SK-N-SH treated with all-trans-retinoic acid at 6 μM for 48 hours (cell line): ENCODE results near the gene SYVN1.
A peak's percentile ranks its signal among the peaks of the same experiment; 100 is the strongest.

ENCODE experiments used
- ATAC-seq: fragments of 200-7000 bp; cut with Tn5 transposase; 3 replicates; pipeline ENCODE4 v1.9.1; 2020; ENCODE audit warnings: mild to moderate bottlenecking, moderate library complexity
- ARNTL ChIP-seq: fragments of 450-650 bp; formaldehyde crosslinking; IDR thresholded peaks from 2 replicates; pipeline ENCODE4 v1.5.0; 2020; ENCODE audit warnings: low read depth, mild to moderate bottlenecking, moderate library complexity, borderline replicate concordance
- BACH2 ChIP-seq: fragments of 250-450 bp; sonication (Bioruptor Pico); IDR thresholded peaks from 2 replicates; pipeline ENCODE4 v1.9.0; 2021; ENCODE audit warnings: mild to moderate bottlenecking, borderline replicate concordance
- CSDC2 ChIP-seq: fragments of 250-450 bp; sonication (Bioruptor Pico); IDR thresholded peaks from 2 replicates; pipeline ENCODE4 v1.5.0; 2020; ENCODE audit warnings: mild to moderate bottlenecking, moderate library complexity
- ESRRG ChIP-seq: fragments of 250-450 bp; sonication (Bioruptor Pico); IDR thresholded peaks from 2 replicates; pipeline ENCODE4 v1.6.1; 2021; ENCODE audit warnings: mild to moderate bottlenecking
- GLIS3 ChIP-seq: fragments of 250-450 bp; sonication (Bioruptor Pico); IDR thresholded peaks from 2 replicates; pipeline ENCODE4 v1.5.0; 2020; ENCODE audit warnings: mild to moderate bottlenecking, moderate library complexity
- ISL1 ChIP-seq: fragments of 250-450 bp; sonication (Bioruptor Pico); IDR thresholded peaks from 2 replicates; pipeline ENCODE4 v2.1.2; 2022; ENCODE audit warnings: mild to moderate bottlenecking, moderate library complexity
- OSR1 ChIP-seq: fragments of 250-450 bp; sonication (Bioruptor Pico); IDR thresholded peaks from 2 replicates; pipeline ENCODE4 v1.8.0; 2022; ENCODE audit warnings: moderate library complexity, mild to moderate bottlenecking, inconsistent platforms
- PATZ1 ChIP-seq: fragments of 250-450 bp; sonication (Bioruptor Pico); IDR thresholded peaks from 2 replicates; pipeline ENCODE4 v1.8.0; 2020; ENCODE audit warnings: mild to moderate bottlenecking, moderate library complexity, borderline replicate concordance
- POU6F1 ChIP-seq: fragments of 250-450 bp; sonication (Bioruptor Pico); IDR thresholded peaks from 2 replicates; pipeline ENCODE4 v1.8.0; 2021; ENCODE audit warnings: low read depth, mild to moderate bottlenecking, moderate library complexity, borderline replicate concordance
- PPARA ChIP-seq: fragments of 250-450 bp; sonication (Bioruptor Pico); IDR thresholded peaks from 2 replicates; pipeline ENCODE4 v1.5.0; 2020; ENCODE audit warnings: mild to moderate bottlenecking, borderline replicate concordance
- RARB ChIP-seq: fragments of 250-450 bp; sonication (Bioruptor Pico); IDR thresholded peaks from 2 replicates; pipeline ENCODE4 v1.8.0; 2021; ENCODE audit warnings: mild to moderate bottlenecking, moderate library complexity
- SNAI2 ChIP-seq: fragments of 250-450 bp; sonication (Bioruptor Pico); IDR thresholded peaks from 2 replicates; pipeline ENCODE4 v1.5.0; 2020; ENCODE audit warnings: mild to moderate bottlenecking, moderate library complexity
- TCF4 ChIP-seq: fragments of 250-450 bp; sonication (Bioruptor Pico); IDR thresholded peaks from 2 replicates; pipeline ENCODE4 v1.8.0; 2021; ENCODE audit warnings: mild to moderate bottlenecking, moderate library complexity, borderline replicate concordance
- TOX ChIP-seq: fragments of 250-450 bp; sonication (Bioruptor Pico); IDR thresholded peaks from 2 replicates; pipeline ENCODE4 v1.8.0; 2021; ENCODE audit warnings: mild to moderate bottlenecking, moderate library complexity, borderline replicate concordance
- TSHZ2 ChIP-seq: fragments of 250-450 bp; sonication (Bioruptor Pico); IDR thresholded peaks from 2 replicates; pipeline ENCODE4 v1.5.0; 2020; ENCODE audit warnings: mild to moderate bottlenecking, moderate library complexity
- ZC3H10 ChIP-seq: fragments of 250-450 bp; sonication (Bioruptor Pico); IDR thresholded peaks from 2 replicates; pipeline ENCODE4 v1.5.1; 2021; ENCODE audit warnings: mild to moderate bottlenecking, moderate library complexity
- ZFP3 ChIP-seq: fragments of 250-450 bp; sonication (Bioruptor Pico); IDR thresholded peaks from 2 replicates; pipeline ENCODE4 v1.5.0; 2020; ENCODE audit warnings: mild to moderate bottlenecking, moderate library complexity
- ZFP30 ChIP-seq: fragments of 450-650 bp; formaldehyde crosslinking; IDR thresholded peaks from 2 replicates; pipeline ENCODE4 v1.5.0; 2022; ENCODE audit warnings: mild to moderate bottlenecking, moderate library complexity
- ZNF565 ChIP-seq: fragments of 450-650 bp; formaldehyde crosslinking; conservative IDR thresholded peaks from 2 replicates; pipeline ENCODE4 v1.5.0; 2020; ENCODE audit warnings: low read depth, mild to moderate bottlenecking, moderate library complexity

Gene SYVN1

GRCh38 chr11:65104628-65105027 lies 29.7 kb downstream of the SYVN1 start:
- no peak for ATAC-seq
- no peak for TF ChIP-seq PATZ1
- TF ChIP-seq BACH2 (CRISPR knock-in tag): no peak
- TF ChIP-seq ZC3H10 (CRISPR knock-in tag): no peak
- TF ChIP-seq ARNTL: no peak
- TF ChIP-seq ISL1 (CRISPR knock-in tag): no peak
- TF ChIP-seq RARB (CRISPR knock-in tag): no peak
- TF ChIP-seq CSDC2: no peak
- no peak for TF ChIP-seq ESRRG
- TF ChIP-seq ZNF565 (CRISPR knock-in tag): no peak
- no peak for TF ChIP-seq ZFP30 (CRISPR knock-in tag)
- no peak for TF ChIP-seq TCF4 (CRISPR knock-in tag)
- TF ChIP-seq TOX: no peak
- TF ChIP-seq PPARA: no peak
- TF ChIP-seq OSR1: no peak

GRCh38 chr11:65103476-65103875 lies 30.8 kb downstream of the SYVN1 start:
- no peak for ATAC-seq
- TF ChIP-seq ESRRG (no peak), SNAI2 (CRISPR knock-in tag) (no peak), CSDC2 (no peak), PATZ1 (no peak), OSR1 (no peak)

GRCh38 chr11:65102142-65103095 lies 31.9 kb downstream of the SYVN1 start:
- no peak; the same call in 2 of the 3 replicates for ATAC-seq
- TF ChIP-seq ISL1 (CRISPR knock-in tag) (0 out of 2 replicates have a peak, but pooled peaks have one; percentile 10), PATZ1 (no peak), RARB (CRISPR knock-in tag) (no peak)
- TF ChIP-seq, all 23 proteins: peak for 1

GRCh38 chr11:65100674-65101350 lies 33.5 kb downstream of the SYVN1 start:
- ATAC-seq: no peak
- TF ChIP-seq OSR1 (no peak), ISL1 (CRISPR knock-in tag) (no peak), RARB (CRISPR knock-in tag) (no peak), ZNF565 (CRISPR knock-in tag) (no peak), TOX (no peak), SNAI2 (CRISPR knock-in tag) (no peak), ZC3H10 (CRISPR knock-in tag) (no peak), TSHZ2 (CRISPR knock-in tag) (no peak), BACH2 (CRISPR knock-in tag) (no peak), CSDC2 (no peak), ARNTL (no peak), POU6F1 (no peak), PATZ1 (no peak), TCF4 (CRISPR knock-in tag) (no peak), GLIS3 (CRISPR knock-in tag) (no peak), ZFP3 (CRISPR knock-in tag) (no peak)
